HG02885 (cell line): ENCODE measurements around the gene ZNF740.

Experiments
- ATAC-seq: cut with Tn5 transposase; IDR thresholded peaks from one replicate; pipeline ENCODE4 v1.9.1; 2021; ENCODE audit warnings: mild to moderate bottlenecking; ENCODE audit not compliant: unreplicated experiment, poor library complexity

The ZNF740 gene

GRCh38 chr12:53224061-53224896 is 43.8 kb downstream of the ZNF740 start:
- ATAC-seq, result no peak

- ATAC-seq, result no peak
Observed at GRCh38 chr12:53224897-53225634, 44.5 kb downstream of the ZNF740 start.

- ATAC-seq, result no peak
Observed at GRCh38 chr12:53225635-53226424, 45.3 kb downstream of the ZNF740 start.

- no peak for ATAC-seq
Observed at GRCh38 chr12:53226815-53227214, 46.3 kb downstream of the ZNF740 start.

GRCh38 chr12:53227341-53227740 is 46.8 kb downstream of the ZNF740 start:
- no peak for ATAC-seq

- no peak for ATAC-seq
Observed at GRCh38 chr12:53227836-53228235, 47.3 kb downstream of the ZNF740 start.

GRCh38 chr12:53229454-53229853 is 48.9 kb downstream of the ZNF740 start:
- no peak for ATAC-seq

- no peak for ATAC-seq
Observed at GRCh38 chr12:53230108-53230845, 49.8 kb downstream of the ZNF740 start.

GRCh38 chr12:53231671-53231920 is 51.1 kb downstream of the ZNF740 start:
- ATAC-seq, result no peak

- ATAC-seq, result no peak
Observed at GRCh38 chr12:53231921-53232645, 51.6 kb downstream of the ZNF740 start, which contains the start of gene RARG. Gene RARG, minus strand, starts transcription at chr12:53232209. Its CDS starts 4,664 bp downstream, at chr12:53227545.

GRCh38 chr12:53232646-53233461 is 52.3 kb downstream of the ZNF740 start:
- no peak for ATAC-seq

- no peak for ATAC-seq
Observed at GRCh38 chr12:53233671-53234121, 53.2 kb downstream of the ZNF740 start.

GRCh38 chr12:53234271-53234914 is 53.9 kb downstream of the ZNF740 start:
- ATAC-seq, result no peak

- no peak for ATAC-seq
Observed at GRCh38 chr12:53235164-53235563, 54.6 kb downstream of the ZNF740 start.

GRCh38 chr12:53235742-53236442 is 55.4 kb downstream of the ZNF740 start:
- no peak for ATAC-seq

GRCh38 chr12:53236443-53237111 is 56.1 kb downstream of the ZNF740 start:
- no peak for ATAC-seq

GRCh38 chr12:53239643-53240258 is 59.2 kb downstream of the ZNF740 start:
- ATAC-seq, result no peak
